BJ (cell line): ENCODE measurements around the gene BAZ1A. TPM values are rescaled to one million over a fixed set of nuclear protein-coding genes. Genes with fewer than 3 reads are reported as not detected.
"Not testable (repeated sequence)": the region's sequence is repeated elsewhere in the genome, so short reads cannot be mapped to it uniquely, and the experiment has no call there.

ENCODE experiments used
- CTCF ChIA-PET: fragments of 350-600 bp; formaldehyde crosslinking; extraction: SDS; loops from one replicate; lab custom pipeline; 2021; ENCODE audit warnings: antibody characterized with exemption, inconsistent platforms; lab: Yijun Ruan, JAX
- POLR2A ChIA-PET: fragments of 300-600 bp; sonication (Branson Sonifier 250); formaldehyde crosslinking; extraction: SDS; loops from one replicate; lab custom pipeline; 2021; ENCODE audit warnings: antibody characterized with exemption; lab: Charles Lee
- DNase-seq: peaks from one replicate; pipeline ENCODE4 v3.0.0-alpha.2; 2011; ENCODE audit warnings: low read depth
- H3K27me3 ChIP-seq: 2 replicates; pipeline ENCODE4 v1.6.0; 2011; ENCODE audit warnings: low read length; ENCODE audit not compliant: control insufficient read depth, insufficient read depth
- H3K36me3 ChIP-seq: 2 replicates; pipeline ENCODE4 v1.5.1; 2011; ENCODE audit warnings: low read length; ENCODE audit not compliant: control insufficient read depth, insufficient read depth
- H3K4me3 ChIP-seq: 2 replicates; pipeline ENCODE4 v1.5.1; 2011; ENCODE audit warnings: low read depth, mild to moderate bottlenecking, control low read depth, low read length
- CTCF ChIP-seq: IDR thresholded peaks from 2 replicates; pipeline ENCODE4 v1.5.1; 2011; ENCODE audit warnings: low read depth, mild to moderate bottlenecking, control low read depth, inconsistent platforms, low read length, moderate library complexity; ENCODE audit not compliant: insufficient read depth
- polyA plus RNA-seq: library from polyadenylated mRNA; depleted of rRNA; stranded (reverse); fragments of >200 nt; gene quantifications from 2 replicates; pipeline ENCODE4 v1.2.3, GENCODE V29; 2011

BAZ1A gene
- polyA plus RNA-seq, 1 experiment: 8.9 TPM

- CTCF ChIA-PET: interaction anchor here (0.9 to 2.2 kb wide), 4 partner anchors 14 to 29 kb away, joined by 3 to 7 read pairs (median 3); no protein-coding TSS in a partner anchor
- POLR2A ChIA-PET: no interaction called here
- no peak for TF ChIP-seq CTCF
Observed at GRCh38 chr14:34749408-34749807, 125.8 kb downstream of the BAZ1A start.

GRCh38 chr14:34742270-34743115 lies 132.7 kb downstream of the BAZ1A start:
- H3K27me3 ChIP-seq: no peaks in the 10 kb centered on the region
- H3K36me3 ChIP-seq: no peaks in the 10 kb centered on the region
- no peak for TF ChIP-seq CTCF
- no peak for DNase-seq
- no peak overlapping the region for H3K4me3 ChIP-seq
- ChIA-PET CTCF (interaction anchor here (0.6 to 1.3 kb wide), 5 partner anchors 19 to 77 kb away, joined by 3 to 7 read pairs (median 3); no protein-coding TSS in a partner anchor), POLR2A (no interaction called here)

More at GRCh38 chr14:34749408-34749807, 125.8 kb downstream of the BAZ1A start:
- Histone ChIP-seq H3K4me3 (no peak overlapping the region), H3K27me3 (no peaks in the 10 kb centered on the region), H3K36me3 (no peaks in the 10 kb centered on the region; the same call in 1 of the 2 replicates)
- no peak for DNase-seq

GRCh38 chr14:34741840-34742239 lies 133.3 kb downstream of the BAZ1A start:
- no peak overlapping the region for H3K4me3 ChIP-seq
- no peaks in the 10 kb centered on the region for H3K36me3 ChIP-seq
- no peak for TF ChIP-seq CTCF
- H3K27me3 ChIP-seq: no peaks in the 10 kb centered on the region
- ChIA-PET POLR2A (no interaction called here), CTCF (interaction anchor here (0.9 to 1.3 kb wide), 2 partner anchors 19 to 70 kb away, joined by 3 to 5 read pairs; no protein-coding TSS in a partner anchor)
- DNase-seq: no peak

GRCh38 chr14:34740139-34740538 lies 135.0 kb downstream of the BAZ1A start:
- DNase-seq: not testable (repeated sequence)

GRCh38 chr14:34737079-34737478 lies 138.1 kb downstream of the BAZ1A start:
- CTCF ChIA-PET: interaction anchor here (1.1 kb wide), 1 partner anchor 14 kb away, joined by 3 read pairs; no protein-coding TSS in a partner anchor
- POLR2A ChIA-PET, H3K36me3 ChIP-seq, DNase-seq, H3K27me3 ChIP-seq, H3K4me3 ChIP-seq: not testable (repeated sequence)

More at GRCh38 chr14:34740139-34740538, 135.0 kb downstream of the BAZ1A start:
- H3K4me3 ChIP-seq, H3K27me3 ChIP-seq, H3K36me3 ChIP-seq, POLR2A ChIA-PET: not testable (repeated sequence)
- CTCF ChIA-PET: interaction anchor here (0.7 kb wide), 1 partner anchor 82 kb away, joined by 3 read pairs; no protein-coding TSS in a partner anchor

- H3K4me3 ChIP-seq: no peak overlapping the region
- H3K27me3 ChIP-seq: no peaks in the 10 kb centered on the region
- DNase-seq: no peak
- no peaks in the 10 kb centered on the region for H3K36me3 ChIP-seq
- POLR2A ChIA-PET: interaction anchor here (0.6 to 1.0 kb wide), 4 partner anchors 18 to 703 kb away, joined by 3 to 8 read pairs (median 6); no protein-coding TSS in a partner anchor
- TF ChIP-seq CTCF: no peak
- CTCF ChIA-PET: interaction anchor here (0.9 to 3.9 kb wide), 3 partner anchors 10 to 60 kb away, joined by 3 to 31 read pairs (median 7); no protein-coding TSS in a partner anchor
Observed at GRCh38 chr14:34733245-34733644, 141.9 kb downstream of the BAZ1A start.
